HepG2 (cell line): ENCODE data around the gene TMEM217. TPM values are rescaled to one million over a fixed set of nuclear protein-coding genes. Genes with fewer than 3 reads are reported as not detected.

Source experiments
- ATAC-seq: fragments of 200-7000 bp; cut with Tn5 transposase; 3 replicates; pipeline ENCODE4 v1.9.1; 2020; ENCODE audit warnings: mild to moderate bottlenecking, moderate library complexity
- BruUV-seq: library from RNA; stranded (reverse); fragments of 400-500 nt; replicated peaks from 2 replicates; lab custom pipeline; 2021; lab: Mats Ljungman, UMichigan
- CTCF ChIA-PET: fragments of 300-600 bp; formaldehyde crosslinking; extraction: SDS; loops from one replicate; lab custom pipeline; 2021; ENCODE audit warnings: low total read pairs, inconsistent platforms, low intra/inter-chr PET ratio; lab: Yijun Ruan, JAX
- POLR2A ChIA-PET: fragments of 350-600 bp; sonication (Branson Sonifier 250); formaldehyde crosslinking; loops from one replicate; lab custom pipeline; 2020; ENCODE audit warnings: antibody characterized with exemption, inconsistent platforms; lab: Yijun Ruan, JAX
- DNase-seq: peaks from one replicate; pipeline ENCODE4 v3.0.0-alpha.2; 2015; ENCODE audit warnings: low spot score
- FAIRE-seq: peaks from 3 replicates; lab custom pipeline; 2011; peaks lifted over from hg19 to GRCh38; lab: Jason Lieb, UNC
- H2AFZ ChIP-seq: one replicate; pipeline ENCODE4 v1.6.1; 2011; ENCODE audit warnings: low read length, inconsistent platforms
- H3K27ac ChIP-seq: fragments of 300-600 bp; 3 replicates; pipeline ENCODE4 v1.8.0; 2011; ENCODE audit warnings: mixed run types, mild to moderate bottlenecking, mixed read lengths, low read length, inconsistent platforms; ENCODE audit not compliant: insufficient read depth; ENCODE audit errors: extremely low read length
- H3K27me3 ChIP-seq, 2 experiments: fragments of 200-600 bp in 1 of 2; 2 replicates in 1 of 2; 3 replicates in 1 of 2; pipeline versions ENCODE4 v1.6.0 to v1.8.0; 2011; ENCODE audit warnings: low read length in 2 of 2, mild to moderate bottlenecking in 2 of 2, moderate library complexity in 2 of 2, inconsistent platforms in 1 of 2; ENCODE audit not compliant: insufficient read depth in 2 of 2, control insufficient read depth in 1 of 2
- H3K36me3 ChIP-seq, 2 experiments: fragments of 200-600 bp in 1 of 2; replicated peaks in 1 of 2; 2 replicates in 1 of 2; 3 replicates in 1 of 2; pipeline versions ENCODE4 v1.5.1 to v1.8.0; 2011; ENCODE audit warnings: low read length in 2 of 2, inconsistent platforms in 1 of 2; ENCODE audit not compliant: insufficient read depth in 2 of 2, control insufficient read depth in 1 of 2
- H3K4me1 ChIP-seq: 2 replicates; pipeline ENCODE4 v1.5.1; 2012; ENCODE audit warnings: low read length, inconsistent platforms; ENCODE audit not compliant: insufficient read depth
- H3K4me2 ChIP-seq: 2 replicates; pipeline ENCODE4 v1.6.0; 2011; ENCODE audit warnings: low read depth, low read length, inconsistent platforms
- H3K4me3 ChIP-seq, 3 experiments: fragments of 200-600 bp in 1 of 3; sonication (generic), shearing (Covaris generic) in 1 of 3; replicated peaks in 1 of 3; 2 replicates each; pipeline ENCODE4 v1.5.1; 2011 to 2016; ENCODE audit warnings: low read length in 3 of 3, inconsistent platforms in 2 of 3, low read depth in 2 of 3, mild to moderate bottlenecking in 2 of 3, control low read depth in 1 of 3, mixed read lengths in 1 of 3; ENCODE audit not compliant: insufficient read depth in 1 of 3
- H3K79me2 ChIP-seq: one replicate; pipeline ENCODE4 v1.6.1; 2011; ENCODE audit warnings: low read length, inconsistent platforms; ENCODE audit not compliant: insufficient read depth
- H3K9ac ChIP-seq: 2 replicates; pipeline ENCODE4 v1.6.0; 2011; ENCODE audit warnings: mild to moderate bottlenecking, low read depth, low read length, inconsistent platforms; ENCODE audit not compliant: insufficient read depth
- H3K9me3 ChIP-seq: 2 replicates; pipeline ENCODE4 v1.5.1; 2012; ENCODE audit warnings: mild to moderate bottlenecking, low read length
- H4K20me1 ChIP-seq: 2 replicates; pipeline ENCODE4 v1.6.0; 2011; ENCODE audit warnings: inconsistent platforms, mild to moderate bottlenecking, low read length, moderate library complexity; ENCODE audit not compliant: insufficient read depth
- ATM ChIP-seq: fragments of 450-650 bp; IDR thresholded peaks from 2 replicates; pipeline ENCODE4 v1.7.1; 2017; ENCODE audit warnings: mild to moderate bottlenecking, borderline replicate concordance
- BCL3 ChIP-seq: sonication (generic); formaldehyde crosslinking; IDR thresholded peaks from 2 replicates; pipeline ENCODE4 v1.5.1; 2020; ENCODE audit warnings: mild to moderate bottlenecking, missing genetic modification reagents, moderate library complexity
- BCLAF1 ChIP-seq: fragments of 450-650 bp; IDR thresholded peaks from 2 replicates; pipeline ENCODE4 v1.6.1; 2017; ENCODE audit warnings: mild to moderate bottlenecking
- CEBPB ChIP-seq: IDR thresholded peaks from 2 replicates; pipeline ENCODE4 v1.6.1; 2011; ENCODE audit warnings: low read depth, low read length, improper control_type of control experiment, borderline replicate concordance
- NFKB2 ChIP-seq: sonication (generic); formaldehyde crosslinking; IDR thresholded peaks from 2 replicates; pipeline ENCODE4 v1.4.0; 2020; ENCODE audit warnings: missing genetic modification reagents, borderline replicate concordance
- POGK ChIP-seq: sonication (generic); formaldehyde crosslinking; conservative IDR thresholded peaks from 2 replicates; pipeline ENCODE4 v1.8.0; 2022; ENCODE audit warnings: mild to moderate bottlenecking, moderate library complexity, missing genetic modification reagents
- YEATS2 ChIP-seq: sonication (generic); formaldehyde crosslinking; IDR thresholded peaks from 2 replicates; pipeline ENCODE4 v1.4.0; 2020; ENCODE audit warnings: missing genetic modification reagents, borderline replicate concordance
- ZNF709 ChIP-seq: sonication (generic); formaldehyde crosslinking; IDR thresholded peaks from 2 replicates; pipeline ENCODE4 v1.5.0; 2020; ENCODE audit warnings: mild to moderate bottlenecking, missing genetic modification reagents
- WGBS: methylation state at CpG from one replicate; pipeline ENCODE4 v1.1.6; 2017; ENCODE audit warnings: low lambda C conversion rate; 5-methylcytosine and 5-hydroxymethylcytosine counted together
- in situ Hi-C: cut with HindIII; loops from 2 replicates; pipeline ENCODE4 v1.10.0; 2017; ENCODE audit warnings: low pct_unique_long_range_greater_than_20kb; ENCODE audit not compliant: extremely low pct_ligation_motif_present
- intact Hi-C: fragments of 100-400 bp; cut with micrococcal nuclease; formaldehyde crosslinking; loops from one replicate; pipeline ENCODE4 v1.10.0; 2022; ENCODE audit not compliant: unreplicated experiment
- polyA plus RNA-seq, 8 experiments: library from polyadenylated mRNA; depleted of rRNA in 3 of 8; stranded (reverse) in 7 of 8; unstranded in 1 of 8; fragments of >200 nt; fragmentation: Illumina TruSeq in 4 of 8; extraction: Trizol in 4 of 8; gene quantifications; 2 replicates each; pipeline versions ENCODE4 v1.2.1 to v1.2.3, GENCODE V29; 2011 to 2016; ENCODE audit warnings: low read depth in 4 of 8, missing spikeins in 1 of 8, mixed read lengths in 1 of 8; ENCODE audit not compliant: insufficient read depth in 1 of 8
- total RNA-seq, 5 experiments: library from RNA; depleted of rRNA; stranded (reverse); fragments of >200 nt; fragmentation: Illumina TruSeq; extraction: Trizol; gene quantifications; 2 replicates each; pipeline ENCODE4 v1.2.3, GENCODE V29; 2016; ENCODE audit warnings: low read depth in 1 of 5

TMEM217 gene
- total and polyA plus RNA-seq, 2 of the 13 experiments (the other 11 are each of a cell fraction or from before 2014, with no cell fraction given) = 2.3 to 3.4 TPM

GRCh38 chr6:37302086-37302686, 44.2 kb upstream of the TMEM217 start (continued):
- TF ChIP-seq BCLAF1 = no peak

- no peaks in the 10 kb centered on the region for H3K4me1 ChIP-seq
- no peak for DNase-seq
- BruUV-seq = no TSS peak
- no peaks in the 10 kb centered on the region for H3K9me3 ChIP-seq
- in situ Hi-C loops = no loop called here
- TF ChIP-seq ZNF709 (CRISPR knock-in tag) (no peak), CEBPB (peak; percentile 80)
- TF ChIP-seq, all 625 proteins: peak for 1
- no peak overlapping the region for H3K9ac ChIP-seq
- no peaks in the 10 kb centered on the region for H3K79me2 ChIP-seq
- no peak overlapping the region for H2AFZ ChIP-seq
- CTCF ChIA-PET = no interaction called here
- H3K4me3 ChIP-seq = no peak overlapping the region
- 97% methylated on average over 4 of the region's 4 CpGs for WGBS
- no peaks in the 10 kb centered on the region for H3K27me3 ChIP-seq
- ATAC-seq (no peak), FAIRE-seq (no peak)
- no peak overlapping the region for H3K27ac ChIP-seq
- POLR2A ChIA-PET = no interaction called here
- intact Hi-C loops = no loop called here
- no peak overlapping the region for H3K4me2 ChIP-seq
- H3K36me3 ChIP-seq = peaks cover 16 to 56% of the 10 kb centered on the region in 2 experiments
- H4K20me1 ChIP-seq = no peaks in the 10 kb centered on the region
Measured at GRCh38 chr6:37299990-37300389, 42.0 kb upstream of the TMEM217 start.

GRCh38 chr6:37298958-37299357, 41.0 kb upstream of the TMEM217 start:
- Histone ChIP-seq H3K9ac (no peak overlapping the region), H3K4me3 (no peak overlapping the region), H3K27me3 (no peaks in the 10 kb centered on the region), H3K36me3 (peaks cover 14 to 53% of the 10 kb centered on the region in 2 experiments), H3K79me2 (no peaks in the 10 kb centered on the region), H3K4me1 (no peaks in the 10 kb centered on the region), H3K4me2 (no peak overlapping the region), H2AFZ (no peak overlapping the region), H3K9me3 (no peaks in the 10 kb centered on the region), H4K20me1 (no peaks in the 10 kb centered on the region), H3K27ac (no peak overlapping the region)
- intact Hi-C loops (no loop called here), in situ Hi-C loops (no loop called here)
- FAIRE-seq (no peak), DNase-seq (no peak), ATAC-seq (no peak)
- BruUV-seq = no TSS peak
- CTCF ChIA-PET = no interaction called here
- POLR2A ChIA-PET = no interaction called here
- TF ChIP-seq ATM = no peak
- no peak for TF ChIP-seq YEATS2 (CRISPR knock-in tag)
- TF ChIP-seq NFKB2 = no peak
- no peak for TF ChIP-seq BCL3 (CRISPR knock-in tag)
- TF ChIP-seq POGK = no peak
